ENCODE data around the gene RIPOR3.
A peak's percentile ranks its signal among the peaks of the same experiment; 100 is the strongest.

The RIPOR3 gene, protein sequence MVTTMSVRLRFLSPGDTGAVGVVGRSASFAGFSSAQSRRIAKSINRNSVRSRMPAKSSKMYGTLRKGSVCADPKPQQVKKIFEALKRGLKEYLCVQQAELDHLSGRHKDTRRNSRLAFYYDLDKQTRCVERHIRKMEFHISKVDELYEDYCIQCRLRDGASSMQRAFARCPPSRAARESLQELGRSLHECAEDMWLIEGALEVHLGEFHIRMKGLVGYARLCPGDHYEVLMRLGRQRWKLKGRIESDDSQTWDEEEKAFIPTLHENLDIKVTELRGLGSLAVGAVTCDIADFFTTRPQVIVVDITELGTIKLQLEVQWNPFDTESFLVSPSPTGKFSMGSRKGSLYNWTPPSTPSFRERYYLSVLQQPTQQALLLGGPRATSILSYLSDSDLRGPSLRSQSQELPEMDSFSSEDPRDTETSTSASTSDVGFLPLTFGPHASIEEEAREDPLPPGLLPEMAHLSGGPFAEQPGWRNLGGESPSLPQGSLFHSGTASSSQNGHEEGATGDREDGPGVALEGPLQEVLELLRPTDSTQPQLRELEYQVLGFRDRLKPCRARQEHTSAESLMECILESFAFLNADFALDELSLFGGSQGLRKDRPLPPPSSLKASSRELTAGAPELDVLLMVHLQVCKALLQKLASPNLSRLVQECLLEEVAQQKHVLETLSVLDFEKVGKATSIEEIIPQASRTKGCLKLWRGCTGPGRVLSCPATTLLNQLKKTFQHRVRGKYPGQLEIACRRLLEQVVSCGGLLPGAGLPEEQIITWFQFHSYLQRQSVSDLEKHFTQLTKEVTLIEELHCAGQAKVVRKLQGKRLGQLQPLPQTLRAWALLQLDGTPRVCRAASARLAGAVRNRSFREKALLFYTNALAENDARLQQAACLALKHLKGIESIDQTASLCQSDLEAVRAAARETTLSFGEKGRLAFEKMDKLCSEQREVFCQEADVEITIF

DNA sequence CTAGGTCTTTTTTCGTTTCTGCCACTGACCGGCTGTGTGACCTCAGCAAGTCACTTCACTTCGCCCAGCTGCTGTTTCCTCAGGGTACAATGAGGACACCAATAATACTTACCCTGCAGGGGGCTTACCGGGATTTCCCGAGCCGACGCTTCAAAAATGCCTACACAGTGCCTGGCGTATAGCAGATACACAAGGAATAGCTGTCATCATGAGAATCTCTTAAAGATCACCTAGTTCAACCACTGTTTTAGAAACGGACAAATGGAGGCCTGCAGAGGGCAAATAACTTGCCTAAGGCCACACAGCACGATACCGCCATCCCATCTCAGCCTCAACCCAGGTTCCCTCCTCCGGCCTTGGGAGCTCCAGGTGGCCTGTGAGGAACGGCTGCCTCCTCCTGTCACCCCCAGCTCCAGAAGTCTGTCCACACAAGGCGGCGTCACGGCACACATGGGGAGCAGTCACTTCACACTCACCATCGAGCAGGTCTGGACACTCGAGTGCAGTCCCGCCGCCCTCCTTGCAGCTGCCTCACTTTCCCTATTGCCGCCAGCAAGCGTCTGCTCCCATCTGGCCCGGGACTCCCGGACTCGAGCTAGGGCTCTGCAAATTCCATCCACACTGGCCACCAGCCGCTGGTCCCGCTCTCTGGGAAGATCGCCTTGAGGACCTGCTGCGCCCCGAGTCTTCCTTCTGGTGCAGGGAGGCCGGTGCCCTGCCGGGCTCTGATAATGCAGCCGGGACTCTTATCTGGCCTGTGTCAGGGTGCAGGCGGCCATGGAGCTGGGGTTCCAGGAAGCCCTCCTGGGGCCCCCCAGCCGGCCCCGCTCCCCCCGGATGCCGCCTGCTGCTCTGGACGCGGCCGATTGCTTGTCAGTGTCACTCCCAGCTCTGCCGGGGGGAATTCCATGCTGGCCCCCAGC lies at the start of gene RIPOR3:
Gene RIPOR3, minus strand, starts transcription at position 893 of the 923 bp plus-strand sequence. Its CDS starts 414 bp downstream, at position 479.
- DNase-seq = peak in 2 of 3 experiments; percentile 31 to 63

- no peak for DNase-seq
Observed at GRCh38 chr20:50737352-50737751, 46.0 kb upstream of the RIPOR3 start.

GRCh38 chr20:50735813-50736212 lies 44.5 kb upstream of the RIPOR3 start:
- no peak for DNase-seq

DNA sequence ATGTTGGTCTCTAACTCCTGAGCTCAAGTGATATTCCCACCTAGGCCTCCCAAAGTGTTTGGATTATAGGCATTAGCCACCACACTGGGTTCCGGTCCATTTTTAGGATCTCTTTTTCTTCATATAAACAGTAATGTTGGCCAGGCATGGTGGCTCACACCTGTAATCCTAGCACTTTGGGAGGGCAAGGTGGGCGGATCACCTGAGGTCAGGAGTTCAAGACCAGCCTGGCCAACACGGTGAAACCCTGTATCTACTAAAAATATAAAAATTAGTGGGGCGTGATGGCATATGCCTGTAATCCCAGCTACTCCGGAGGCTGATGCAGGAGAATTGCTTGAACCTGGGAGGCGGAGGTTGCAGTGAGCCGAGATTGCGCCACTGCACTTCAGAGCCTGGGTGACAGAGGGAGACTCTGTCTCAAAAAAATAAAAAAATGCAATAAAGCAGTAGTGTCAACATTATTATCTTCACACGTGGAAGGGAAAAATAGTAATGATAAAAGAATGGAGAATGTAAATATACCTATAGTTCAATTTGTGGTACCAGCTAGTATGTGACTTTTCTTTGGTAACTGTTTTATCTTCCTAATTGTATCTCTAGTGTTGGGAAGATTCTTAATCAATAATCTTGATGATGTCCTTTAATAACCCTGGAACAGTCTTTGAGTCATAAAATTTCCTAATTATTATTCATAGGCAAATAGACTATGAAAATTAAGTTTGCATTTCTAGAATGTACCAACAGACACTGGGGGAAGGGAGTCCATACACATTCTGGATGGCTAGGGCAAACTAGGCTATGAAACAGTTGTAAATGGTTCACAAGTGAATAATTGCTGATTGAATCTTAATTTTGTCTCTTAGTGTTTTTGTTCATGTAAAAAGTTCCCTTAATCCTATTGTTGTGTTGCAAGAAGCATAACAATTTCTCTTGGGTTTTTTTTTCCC lies 43.7 kb upstream of the RIPOR3 start:
- DNase-seq = no peak

DNA sequence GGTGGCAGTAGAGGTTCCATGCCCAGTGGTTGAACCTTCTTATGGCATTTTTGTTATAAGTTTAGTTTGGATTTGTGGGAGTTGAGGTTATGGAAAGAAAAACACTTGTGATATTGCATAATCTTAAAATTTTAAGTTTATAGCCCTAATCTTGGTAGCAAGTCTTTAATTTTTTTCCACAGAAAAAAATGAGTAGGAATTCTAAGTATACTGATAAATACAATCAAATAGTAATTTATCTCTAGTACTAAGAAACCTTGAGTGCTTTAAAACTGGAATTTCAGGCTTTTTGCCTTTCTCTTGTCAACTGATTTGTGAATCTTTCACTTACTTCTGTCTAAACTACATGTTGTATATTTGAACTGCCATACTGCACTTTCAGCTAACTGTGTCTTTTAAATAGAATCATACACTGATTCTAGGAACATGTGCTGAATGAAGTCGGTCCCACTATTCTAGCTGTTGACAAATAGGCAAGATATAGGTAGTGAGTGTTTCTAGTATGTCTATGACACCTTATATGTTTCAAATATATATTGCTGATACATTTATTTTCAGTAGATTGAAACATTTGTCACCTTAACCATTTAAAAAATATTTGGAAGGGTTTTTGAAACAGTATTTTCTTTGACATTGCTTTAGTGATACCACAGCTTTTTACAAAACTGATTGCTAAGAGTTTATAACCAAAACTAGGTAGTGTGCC lies 42.5 kb upstream of the RIPOR3 start:
- DNase-seq = no peak

- DNase-seq = peak; percentile 18 to 75 (median 66)
Observed at GRCh38 chr20:50731930-50732690, 40.8 kb upstream of the RIPOR3 start.

DNA sequence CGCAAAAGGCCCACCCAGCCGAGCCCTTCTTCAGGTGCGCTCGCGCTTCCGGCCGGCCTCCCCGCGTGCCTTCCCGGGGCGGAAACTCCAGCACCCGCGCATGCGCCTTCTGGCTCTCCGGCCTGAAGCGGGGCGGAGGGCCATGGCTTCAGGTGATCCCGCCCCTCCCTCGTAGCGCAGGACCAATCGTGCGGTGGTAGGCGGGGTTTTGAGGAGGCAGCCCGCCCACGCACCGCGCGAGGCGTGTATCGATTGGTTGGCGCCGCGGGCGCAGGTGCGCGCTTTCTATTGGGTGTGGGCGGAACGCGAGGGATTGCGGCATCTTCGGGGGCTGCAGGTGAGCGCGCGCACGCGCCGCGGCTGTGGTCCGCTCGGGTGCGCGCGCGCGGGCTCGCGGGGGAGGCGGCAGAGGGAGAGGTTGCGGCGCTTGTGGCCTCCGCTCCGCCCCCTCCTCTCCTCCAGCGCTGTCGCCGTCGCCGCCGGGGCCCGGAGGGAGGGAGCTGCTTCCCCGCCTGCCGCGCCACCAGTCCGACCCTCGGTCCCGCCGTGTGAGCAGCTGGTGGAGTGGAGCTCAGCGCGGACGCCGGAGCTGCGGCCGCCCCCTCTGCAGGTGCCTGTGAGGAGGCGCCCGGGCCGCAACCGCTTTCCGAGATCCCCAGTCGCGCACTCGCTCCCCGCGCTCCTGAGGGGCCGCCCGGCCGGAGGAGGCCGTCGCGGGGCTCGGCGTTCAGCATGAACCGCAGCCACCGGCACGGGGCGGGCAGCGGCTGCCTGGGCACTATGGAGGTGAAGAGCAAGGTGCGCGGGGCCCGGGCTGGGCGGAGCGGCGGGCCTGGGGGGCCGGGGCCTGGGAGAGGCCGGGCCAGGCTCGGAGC lies 40.0 kb upstream of the RIPOR3 start, which contains the start of gene PARD6B:
Gene PARD6B, plus strand, starts transcription at position 526 of the 875 bp plus-strand sequence. Its CDS starts 207 bp downstream, at position 733.
- peak; percentile 99 to 100 (median 100) for DNase-seq

GRCh38 chr20:50730765-50731054 lies 39.4 kb upstream of the RIPOR3 start:
- DNase-seq = no peak

GRCh38 chr20:50729901-50730764 lies 38.8 kb upstream of the RIPOR3 start:
- peak in 2 of 3 experiments; percentile 57 to 65 for DNase-seq

- DNase-seq = peak in 2 of 3 experiments; percentile 56 to 65
Observed at GRCh38 chr20:50728981-50729874, 37.9 kb upstream of the RIPOR3 start.

GRCh38 chr20:50728486-50728980 lies 37.2 kb upstream of the RIPOR3 start:
- no peak for DNase-seq

DNA sequence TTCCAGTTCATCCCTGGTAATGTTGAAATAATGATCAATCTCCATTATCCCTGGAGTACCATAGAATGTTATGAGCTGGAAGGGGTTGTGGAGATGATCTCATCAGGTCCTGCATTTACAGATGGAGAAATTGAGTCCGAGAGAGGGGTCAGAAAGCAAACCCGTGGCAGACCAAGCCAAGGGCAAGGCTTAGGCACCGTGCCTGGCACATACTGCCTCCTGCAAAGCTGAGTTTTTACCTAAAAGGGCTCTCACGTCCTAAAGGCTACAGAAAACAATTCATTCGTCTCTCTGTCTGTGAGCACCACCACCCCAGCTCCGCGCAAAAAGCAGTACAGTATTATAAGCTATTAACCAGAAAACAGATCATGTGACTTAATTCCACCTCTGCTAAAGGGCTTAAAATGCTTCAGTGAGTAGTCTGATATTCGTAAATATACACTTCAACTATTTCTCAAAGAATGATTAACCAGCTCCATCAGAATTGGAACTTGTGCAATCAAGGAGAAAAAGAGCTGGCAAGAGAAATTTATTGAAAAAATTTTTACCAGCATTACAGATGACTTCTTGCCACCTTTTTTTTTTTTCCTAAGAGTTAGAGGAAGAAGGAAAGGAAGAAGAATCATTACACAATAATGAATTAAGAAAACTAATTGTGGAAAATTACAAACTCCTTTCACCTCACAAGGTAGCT lies 36.6 kb upstream of the RIPOR3 start:
- DNase-seq = no peak

GRCh38 chr20:50726955-50727791 lies 35.8 kb upstream of the RIPOR3 start:
- no peak for DNase-seq

GRCh38 chr20:50725724-50726005 lies 34.3 kb upstream of the RIPOR3 start:
- DNase-seq = no peak

Measured in NCI-H1417 (cell line).